GM21619 (cell line): ENCODE data around the gene ERC2.
"Not testable (repeated sequence)": the region's sequence is repeated elsewhere in the genome, so short reads cannot be mapped to it uniquely, and the experiment has no call there.

ENCODE experiments used
- ATAC-seq: cut with Tn5 transposase; IDR thresholded peaks from one replicate; pipeline ENCODE4 v1.9.1; 2021; ENCODE audit not compliant: unreplicated experiment

ERC2 gene

DNA sequence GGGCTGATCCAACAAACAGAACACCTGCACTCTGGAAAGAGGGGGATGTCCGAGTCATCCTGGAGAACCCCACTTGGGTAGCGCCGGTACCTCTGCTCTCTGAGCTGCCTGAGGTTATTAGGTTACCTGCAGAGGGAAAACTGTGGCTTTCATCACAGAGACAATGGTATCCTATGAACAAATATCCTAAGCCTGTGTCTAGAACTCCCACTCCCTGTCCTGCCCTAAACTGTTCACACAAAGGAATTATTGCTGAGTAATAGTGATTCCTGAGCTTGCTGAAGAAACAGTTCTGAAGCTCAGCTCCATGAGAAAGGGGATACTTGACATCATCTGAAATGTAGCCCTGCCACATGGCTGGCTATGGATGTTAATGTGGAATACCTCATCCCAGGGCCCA is 949.2 kb downstream of the ERC2 start:
- no peak for ATAC-seq

DNA sequence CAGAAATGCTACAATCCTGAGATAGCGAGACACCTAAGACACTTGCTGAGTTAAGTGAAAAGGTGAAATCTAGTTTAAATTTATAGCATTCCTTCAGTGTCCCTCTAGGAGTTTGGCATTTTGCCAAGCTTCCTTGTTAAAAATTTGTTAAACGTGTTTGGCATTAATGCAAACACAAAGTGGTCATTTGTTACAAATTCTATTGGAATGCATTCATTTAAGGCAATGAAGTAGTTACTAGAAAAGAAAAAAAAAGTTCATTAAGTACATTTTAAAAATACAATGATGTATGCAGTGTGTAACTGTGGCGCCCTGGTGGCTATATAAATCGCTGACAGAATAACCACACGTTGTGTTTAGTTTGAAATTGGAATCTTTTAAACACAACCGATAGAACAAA is 949.8 kb downstream of the ERC2 start:
- ATAC-seq: no peak

DNA sequence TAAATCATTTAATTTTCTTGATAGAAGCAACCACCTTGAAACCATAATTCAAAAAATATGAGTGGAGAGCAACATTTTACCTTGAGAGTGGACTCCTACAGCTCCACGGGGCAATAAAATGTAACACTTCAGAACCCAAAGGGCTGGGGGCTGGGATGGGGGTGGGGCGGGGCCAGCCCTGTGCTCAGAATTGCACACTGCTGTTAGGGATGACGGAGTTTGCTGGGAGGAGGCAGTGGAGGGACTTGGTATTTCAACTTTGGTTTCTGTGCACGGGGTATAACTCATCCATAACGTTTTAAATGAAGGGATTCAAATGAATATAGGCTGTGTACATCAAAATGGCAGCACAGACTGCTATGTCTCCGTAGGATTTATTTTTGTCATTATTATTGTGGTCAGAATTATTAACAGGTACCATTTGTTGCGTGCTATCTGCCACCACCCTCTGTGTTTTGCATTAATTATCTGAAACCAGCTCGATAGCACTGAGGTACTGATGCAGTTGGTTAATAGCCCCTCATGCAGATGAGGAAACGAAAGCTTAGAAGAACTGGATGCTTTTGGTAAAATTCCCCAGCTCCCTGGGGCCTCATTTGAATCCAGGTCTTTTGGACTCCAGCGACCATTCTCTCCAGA is 951.8 kb downstream of the ERC2 start:
- ATAC-seq: no peak

DNA sequence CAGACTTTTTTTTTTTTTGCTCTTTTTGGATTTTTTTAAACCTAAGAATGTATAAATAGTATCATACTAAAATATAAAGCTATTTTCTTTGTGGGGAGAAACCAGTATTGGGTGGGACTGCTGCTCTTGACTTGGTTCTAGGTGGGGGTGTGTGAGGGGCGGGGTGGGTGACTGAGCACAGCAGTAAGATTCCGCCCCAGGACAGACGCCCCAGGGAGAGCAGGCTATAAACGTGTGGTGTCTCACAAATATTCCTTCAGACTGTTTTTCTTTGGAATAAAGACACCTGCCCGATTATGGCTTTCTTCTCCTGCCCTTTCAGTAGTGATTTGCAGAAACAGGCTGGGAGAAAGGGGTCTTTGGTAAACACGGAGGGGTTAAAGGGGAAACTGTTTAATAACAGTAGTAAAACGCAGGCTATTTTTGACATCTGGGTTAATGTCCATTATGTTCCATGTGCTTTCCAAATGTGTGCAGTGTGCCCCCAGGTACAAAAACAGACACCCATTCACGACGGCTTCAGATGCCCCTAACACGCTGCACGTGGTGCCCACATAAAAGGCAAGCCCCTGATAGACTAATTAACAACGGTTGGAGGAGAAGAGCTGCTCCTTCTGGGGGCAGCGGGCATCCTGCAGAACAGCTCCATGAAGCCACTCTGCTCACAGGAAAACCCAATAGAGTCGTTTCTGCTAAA is 952.6 kb downstream of the ERC2 start:
- ATAC-seq: no peak

DNA sequence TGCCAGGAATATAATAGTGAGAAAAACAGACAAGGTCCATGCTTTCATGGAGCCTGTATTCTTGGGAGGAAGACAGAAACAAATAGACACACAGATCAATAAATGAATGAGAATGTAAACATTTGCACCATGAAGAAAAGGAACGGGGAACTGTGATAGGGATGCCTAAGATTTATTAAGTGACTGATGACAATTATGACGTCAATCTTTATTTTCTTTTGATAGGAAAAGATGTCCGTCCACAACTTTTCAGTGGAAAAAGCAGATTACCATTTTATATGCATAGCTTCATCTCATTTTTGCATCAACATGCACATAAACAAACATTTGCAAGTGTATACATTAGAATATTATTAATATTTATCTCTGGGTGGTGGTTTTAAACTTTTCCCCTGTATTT is 953.3 kb downstream of the ERC2 start:
- ATAC-seq: no peak

DNA sequence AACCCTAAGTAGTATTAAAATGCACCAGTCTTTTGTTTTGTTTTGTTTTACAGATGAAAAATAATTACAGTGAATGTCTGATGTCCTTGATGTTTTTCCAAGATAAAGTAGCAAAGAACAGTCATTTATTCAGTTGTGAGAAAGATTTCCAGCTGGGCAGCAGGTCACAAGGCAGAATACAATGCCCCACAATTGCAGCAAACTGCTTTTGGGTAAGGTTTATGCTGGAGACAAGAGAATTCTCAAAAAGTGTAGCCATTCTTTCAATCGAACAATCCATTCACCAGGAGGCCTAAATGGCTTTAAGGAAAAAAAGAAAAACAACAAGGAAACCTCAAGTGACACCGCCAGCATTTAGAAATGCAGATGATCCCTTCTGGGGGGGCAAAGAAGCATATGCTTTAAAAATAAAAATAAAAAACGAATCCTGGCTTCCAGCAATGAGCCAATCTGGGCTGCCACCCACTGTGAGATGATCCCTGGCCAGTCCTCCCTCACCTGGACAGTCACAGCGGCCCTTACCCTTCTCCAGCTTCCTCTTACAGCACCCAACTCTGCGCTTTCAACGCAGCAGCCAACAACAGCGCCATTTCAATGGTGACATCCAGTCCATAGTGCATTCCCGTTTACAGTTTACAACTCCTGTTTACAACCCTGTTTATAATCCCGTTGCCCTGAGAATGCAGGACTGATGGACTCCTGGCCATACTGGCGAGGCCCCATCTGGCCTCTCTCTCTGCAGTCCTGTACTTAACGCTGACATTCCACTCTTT is 955.5 kb downstream of the ERC2 start:
- no peak for ATAC-seq

DNA sequence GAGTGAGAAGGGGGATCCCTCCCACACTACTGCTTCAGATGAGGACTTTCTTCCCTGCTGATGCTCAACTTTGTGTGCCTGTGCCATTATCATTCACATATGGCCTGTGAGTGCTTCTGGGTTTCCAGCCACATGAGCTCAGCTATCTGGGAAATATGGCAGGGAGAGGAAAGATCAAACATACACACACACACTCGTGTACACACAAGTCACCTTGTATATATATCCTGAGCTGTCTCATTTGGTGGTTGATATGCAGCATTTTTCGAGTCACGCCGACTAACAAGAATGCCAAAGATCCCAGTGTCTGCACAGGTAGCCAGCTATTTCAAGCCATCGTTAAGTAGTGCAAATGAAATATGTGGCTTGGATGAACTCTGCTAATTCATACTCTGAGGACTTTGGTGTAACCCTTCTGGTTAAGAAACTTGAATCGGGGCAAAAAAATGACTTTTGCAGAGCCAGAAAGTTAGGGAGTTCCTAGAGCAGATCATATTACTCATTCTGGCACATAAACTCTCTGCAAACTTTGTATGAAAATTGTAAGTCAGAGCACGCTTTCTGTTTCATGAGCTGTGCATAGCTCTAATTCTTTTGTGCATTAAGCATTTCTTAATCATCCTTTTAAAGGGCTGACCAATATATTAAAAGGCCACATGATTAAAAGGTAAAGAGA is 956.2 kb downstream of the ERC2 start:
- no peak for ATAC-seq

DNA sequence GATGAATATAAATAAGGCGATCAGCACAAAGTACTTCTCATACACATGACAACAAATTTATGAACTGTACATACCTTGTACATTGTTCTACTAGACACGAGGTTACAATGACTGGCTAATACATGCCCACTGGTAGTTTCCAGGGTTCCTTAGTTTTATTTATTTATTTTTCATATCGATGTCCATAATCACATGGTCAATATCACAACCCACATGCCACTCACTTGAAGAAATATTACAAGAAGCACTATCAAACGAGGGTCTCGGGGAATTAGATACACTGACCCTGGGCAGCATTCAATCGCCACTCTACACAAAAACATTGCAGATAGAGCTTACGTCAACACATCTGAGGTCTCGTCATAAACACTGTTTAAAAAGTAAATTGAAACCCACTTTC is 959.9 kb downstream of the ERC2 start:
- ATAC-seq: no peak

DNA sequence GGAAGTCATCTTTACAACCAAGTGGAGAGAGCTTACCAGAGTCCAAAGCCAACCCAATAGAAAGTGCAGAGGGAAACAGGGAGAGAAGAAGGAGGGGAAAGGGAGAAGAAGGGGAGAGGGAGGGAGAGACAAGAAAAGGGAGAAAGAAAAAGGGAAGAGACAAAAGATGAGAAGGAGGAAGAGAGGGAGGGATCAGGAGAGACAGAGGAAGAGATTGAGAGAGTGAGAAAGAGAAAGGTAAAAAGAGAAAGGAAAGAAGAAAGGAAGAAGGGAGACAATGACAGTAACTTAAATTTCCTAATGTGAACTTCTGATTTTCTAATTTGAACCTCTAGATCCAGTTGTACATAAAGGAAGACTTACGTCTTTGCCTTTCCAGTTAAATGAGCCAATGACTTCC is 960.5 kb downstream of the ERC2 start:
- no peak for ATAC-seq

DNA sequence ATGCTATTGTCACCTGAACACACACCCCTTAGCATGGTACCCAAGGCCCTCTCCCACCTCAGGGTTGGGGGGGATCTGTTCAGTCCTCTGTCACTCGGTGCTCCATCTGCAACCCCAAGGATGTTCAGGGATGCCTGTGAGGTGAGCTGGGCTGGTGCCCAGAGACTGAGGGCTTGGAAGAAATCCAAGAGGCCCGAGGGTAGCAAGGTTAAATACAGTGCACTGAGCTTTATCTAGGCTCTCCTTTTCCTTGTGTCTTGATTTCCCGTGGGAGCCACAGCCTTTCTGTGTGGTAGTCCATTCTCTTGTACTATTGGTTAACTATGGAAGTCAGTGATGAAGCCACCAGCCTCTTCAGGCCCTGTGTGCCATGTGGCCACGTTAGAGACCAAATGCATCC is 962.5 kb downstream of the ERC2 start:
- ATAC-seq: no peak

DNA sequence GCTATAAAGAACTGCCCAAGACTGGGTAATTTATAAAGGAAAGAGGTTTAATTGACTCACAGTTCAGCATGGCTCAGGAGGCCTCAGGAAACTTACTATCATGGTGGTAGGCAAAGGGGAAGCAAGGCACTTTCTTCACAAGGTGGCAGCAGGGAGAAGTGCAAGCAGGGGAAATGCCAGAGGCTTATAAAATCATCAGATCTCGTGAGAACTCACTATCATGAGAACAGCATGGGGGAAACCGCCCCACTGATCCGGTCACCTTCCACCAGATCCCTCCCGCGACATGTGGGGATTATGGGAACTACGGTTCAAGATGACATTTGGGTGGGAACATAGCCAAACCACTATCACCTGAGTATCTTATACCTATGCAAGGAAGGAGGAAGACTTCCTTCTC is 963.2 kb downstream of the ERC2 start:
- not testable (repeated sequence) for ATAC-seq

DNA sequence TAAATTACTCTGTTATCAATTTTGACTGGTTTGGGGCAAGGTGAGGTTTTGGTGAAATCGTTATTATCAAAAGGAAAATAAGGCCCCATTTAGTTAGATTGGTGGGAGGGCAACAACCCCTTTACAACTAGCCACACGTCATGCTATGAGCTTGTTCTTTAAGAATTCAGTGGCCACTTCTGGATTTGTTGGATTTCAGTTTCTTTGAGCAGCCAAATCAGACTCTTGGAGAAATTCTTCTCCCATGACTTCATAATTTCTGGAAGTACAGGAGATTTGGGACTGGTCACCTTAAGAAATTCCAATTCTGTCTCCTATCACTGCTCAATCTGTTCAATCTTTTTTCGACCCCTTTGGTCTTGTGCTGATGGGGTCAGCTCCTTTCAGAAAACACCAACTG is 966.4 kb downstream of the ERC2 start:
- ATAC-seq: no peak

DNA sequence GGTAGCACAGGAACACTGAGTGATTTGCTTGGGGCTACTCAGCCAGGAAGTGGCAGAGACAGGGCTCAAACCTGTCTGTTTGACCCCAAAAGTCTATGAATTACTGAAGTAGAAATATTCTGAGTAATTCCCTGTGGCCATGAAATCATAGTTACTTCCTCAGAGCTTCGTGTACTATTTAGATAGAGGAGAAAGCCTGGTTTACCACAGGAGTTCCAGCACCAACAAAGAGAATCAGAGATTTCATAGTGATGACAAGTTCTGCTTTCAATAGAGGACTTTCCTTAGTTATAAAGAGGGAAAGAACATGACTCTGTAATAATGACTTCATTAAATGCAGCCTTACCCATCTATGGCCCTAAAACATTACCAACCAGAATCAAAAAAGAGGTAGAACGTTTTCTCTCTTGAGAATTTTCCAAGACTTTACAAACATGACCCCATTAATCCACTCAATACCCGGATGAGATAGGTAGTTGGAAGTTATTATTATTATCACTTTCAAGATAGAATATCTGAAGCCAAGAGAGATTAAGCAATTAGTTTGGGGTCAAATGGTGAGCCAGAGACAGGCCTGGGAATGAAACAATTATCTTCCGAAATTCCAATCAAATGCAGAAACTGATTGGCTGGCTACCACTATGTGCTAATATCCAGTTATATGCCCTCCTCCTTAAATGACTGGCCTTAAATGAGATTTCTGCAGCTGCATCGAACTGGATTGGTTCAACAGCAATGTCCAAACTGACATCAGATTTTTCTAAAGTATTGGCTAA is 967.5 kb downstream of the ERC2 start:
- ATAC-seq: no peak

DNA sequence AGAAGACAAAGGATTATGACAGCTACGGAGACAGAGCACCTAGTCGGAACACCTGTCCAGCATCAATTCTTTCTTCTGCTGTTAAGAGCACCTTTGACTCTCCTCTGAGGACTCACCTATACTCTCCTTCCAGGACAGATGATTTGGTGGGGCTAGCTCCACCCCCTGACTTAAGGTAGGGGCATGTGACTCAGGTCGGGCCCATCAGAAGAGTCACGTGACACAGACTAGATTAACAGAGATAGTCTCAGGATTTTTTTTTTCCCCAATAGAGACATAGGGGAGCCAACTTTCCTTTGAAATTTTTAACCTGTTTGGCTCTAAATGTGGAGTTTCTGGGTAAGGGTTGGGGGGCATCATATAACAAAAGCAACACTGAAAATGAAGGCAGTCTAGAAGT is 969.7 kb downstream of the ERC2 start:
- no peak for ATAC-seq

DNA sequence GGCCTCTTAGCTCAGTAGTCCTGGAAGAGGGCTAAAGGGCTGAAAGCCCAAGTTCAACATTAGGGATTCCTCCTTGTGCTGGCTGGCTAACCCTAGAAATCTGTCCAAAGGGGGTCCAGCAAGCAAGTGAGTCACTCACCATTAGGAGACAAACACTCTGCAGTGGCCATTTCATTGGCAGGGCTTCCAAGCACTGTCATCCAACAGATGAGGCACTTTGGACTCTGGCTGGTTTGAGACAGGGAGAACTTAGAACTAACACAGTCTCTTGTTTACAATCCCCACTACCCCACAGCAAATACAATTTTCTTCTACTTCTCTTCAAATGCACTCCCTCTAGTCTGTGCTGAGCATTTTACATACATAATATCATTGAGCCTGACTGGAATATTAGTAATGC is 971.0 kb downstream of the ERC2 start:
- no peak for ATAC-seq

DNA sequence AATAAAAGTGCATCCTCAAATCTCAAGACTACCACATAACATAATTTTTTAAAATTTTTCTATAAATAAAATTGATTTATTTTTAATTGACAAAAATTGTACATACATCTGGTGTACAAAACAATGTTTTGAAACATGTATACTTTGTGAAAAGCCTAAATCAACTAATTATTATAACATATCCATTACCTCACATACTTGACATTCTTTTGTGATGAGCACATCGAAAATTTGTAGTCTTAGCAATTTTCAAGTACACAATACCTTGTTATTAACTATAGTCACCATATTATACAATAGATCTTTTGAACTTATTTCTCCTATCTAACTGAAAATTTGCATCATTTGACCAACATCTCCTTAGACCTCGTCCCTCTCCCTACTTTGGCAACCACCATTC is 973.3 kb downstream of the ERC2 start:
- ATAC-seq: no peak

DNA sequence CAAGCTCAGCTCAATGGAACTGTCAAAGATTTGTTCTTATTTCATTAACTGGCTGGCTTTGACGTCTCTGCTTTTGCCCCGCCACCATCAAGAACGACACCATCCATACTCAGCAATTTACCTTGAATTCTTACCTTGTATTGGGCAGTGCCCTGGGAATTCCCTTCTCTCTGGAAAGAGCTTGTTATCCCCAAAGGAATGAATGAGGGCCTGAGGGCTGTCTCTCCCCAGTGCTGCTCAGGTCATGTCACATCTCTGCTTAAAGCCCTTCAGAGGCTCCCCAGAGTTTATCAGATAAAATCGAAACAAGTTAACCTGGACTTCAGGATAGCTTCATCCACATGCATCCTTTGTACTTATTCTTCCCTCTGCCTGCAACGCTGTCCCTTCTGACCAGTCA is 975.3 kb downstream of the ERC2 start:
- ATAC-seq: no peak

DNA sequence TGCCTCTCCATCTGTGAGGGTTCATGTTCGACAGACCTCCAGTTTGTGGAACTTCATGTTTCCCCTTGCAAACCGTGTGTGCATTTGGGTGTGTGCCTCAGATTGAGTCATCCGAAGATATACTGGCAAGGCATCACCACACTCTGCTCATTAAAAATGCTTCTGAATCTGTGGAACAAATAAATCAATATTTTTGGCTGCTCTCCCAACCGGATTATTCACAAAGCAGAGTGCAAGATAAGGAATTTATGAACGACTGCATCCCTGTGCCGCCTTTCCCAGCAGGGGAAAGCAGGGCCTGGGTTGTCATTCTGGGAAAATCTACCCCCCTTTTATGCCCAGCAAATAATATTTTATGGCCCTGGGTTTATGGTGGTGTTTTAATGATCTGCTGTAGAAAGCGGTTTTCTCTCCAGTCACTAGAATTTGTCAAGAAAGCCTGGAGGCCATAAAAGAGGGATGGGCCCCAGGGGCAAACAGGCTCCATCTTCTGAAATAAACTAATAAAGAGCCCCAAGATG is 976.9 kb downstream of the ERC2 start:
- no peak for ATAC-seq

DNA sequence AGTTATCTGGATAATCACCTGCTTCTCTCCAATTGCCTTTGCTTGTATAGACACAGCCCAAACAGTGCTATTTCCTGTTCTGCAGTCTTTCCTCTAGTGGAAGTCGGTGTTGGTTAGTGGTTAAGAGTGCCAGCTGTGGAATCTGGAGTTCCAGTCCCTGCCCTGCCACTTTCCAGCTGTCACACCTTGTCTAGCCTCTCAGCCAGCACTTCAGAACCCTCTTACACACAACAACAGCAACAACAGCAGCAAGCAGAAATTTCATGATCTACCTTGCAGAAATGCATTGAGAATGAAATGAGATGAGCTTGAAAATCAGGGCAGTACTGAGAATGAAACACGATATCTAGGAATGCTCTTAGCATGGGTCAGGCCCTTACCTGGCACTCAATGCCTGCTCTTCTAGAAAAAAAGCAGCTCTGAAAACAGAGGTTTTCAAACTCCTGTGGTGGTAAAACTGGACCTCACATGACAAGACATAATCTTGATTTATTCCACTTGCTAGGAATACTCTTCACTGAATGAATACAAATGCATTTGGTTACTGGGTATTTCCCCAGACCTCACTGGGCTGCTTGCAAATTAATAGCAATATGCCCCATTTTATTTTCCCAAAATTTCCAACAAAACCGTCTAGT is 977.9 kb downstream of the ERC2 start:
- no peak for ATAC-seq

DNA sequence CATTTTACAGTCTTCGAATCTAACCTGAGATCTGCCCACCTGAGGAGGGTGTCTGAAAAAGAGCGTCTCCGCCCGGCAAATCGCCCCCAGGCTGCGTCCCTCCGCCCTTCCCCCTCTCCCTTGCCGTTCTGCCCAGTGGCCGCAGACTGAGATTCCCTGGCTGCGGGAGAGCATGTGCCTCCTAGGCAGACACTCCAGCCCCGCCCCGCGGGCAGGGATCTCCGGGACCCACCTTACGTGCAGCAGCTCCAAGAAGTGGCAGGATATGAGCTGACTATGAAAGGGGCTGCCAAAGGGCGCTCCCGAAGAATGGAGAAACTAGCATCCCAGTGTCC is 978.5 kb downstream of the ERC2 start:
- ATAC-seq: no peak
